Parathyroid adenoma (tissue), 2 donors: ENCODE measurements around the gene SLC16A4.

Experiments
- H2AFZ ChIP-seq: fragments of 300-600 bp; sonication (generic); one replicate; pipeline ENCODE4 v1.7.0; 2017; ENCODE audit warnings: antibody characterized with exemption, mild to moderate bottlenecking
- H3K27ac ChIP-seq: fragments of 300-600 bp; sonication (generic); one replicate; pipeline ENCODE4 v1.7.0; 2017
- H3K27me3 ChIP-seq: fragments of 300-600 bp; sonication (generic); one replicate; pipeline ENCODE4 v1.7.0; 2017; ENCODE audit warnings: low read length; ENCODE audit not compliant: control insufficient read depth, insufficient read depth
- H3K36me3 ChIP-seq: fragments of 300-600 bp; sonication (generic); one replicate; pipeline ENCODE4 v1.7.0; 2017; ENCODE audit warnings: low read length; ENCODE audit not compliant: control insufficient read depth, insufficient read depth
- H3K4me1 ChIP-seq: fragments of 300-600 bp; sonication (generic); one replicate; pipeline ENCODE4 v1.7.0; 2017; ENCODE audit warnings: control low read depth
- H3K4me2 ChIP-seq: fragments of 300-600 bp; sonication (generic); one replicate; pipeline ENCODE4 v1.7.0; 2017; ENCODE audit warnings: low read length
- H3K4me3 ChIP-seq: fragments of 300-600 bp; sonication (generic); one replicate; pipeline ENCODE4 v1.7.0; 2017; ENCODE audit warnings: low read depth, low read length
- H3K79me2 ChIP-seq: fragments of 300-600 bp; sonication (generic); one replicate; pipeline ENCODE4 v1.7.0; 2017; ENCODE audit warnings: control low read depth
- H3K9ac ChIP-seq: fragments of 300-600 bp; sonication (generic); one replicate; pipeline ENCODE4 v1.7.0; 2017; ENCODE audit warnings: mild to moderate bottlenecking
- H3K9me3 ChIP-seq: fragments of 300-600 bp; sonication (generic); one replicate; pipeline ENCODE4 v1.7.0; 2017; ENCODE audit warnings: low read length; ENCODE audit not compliant: control insufficient read depth
- TF ChIP-seq, protein P1 (sequence below): fragments of 300-600 bp; sonication (generic); IDR thresholded peaks from one replicate; pipeline ENCODE4 v1.7.0; 2017; ENCODE audit warnings: antibody characterized with exemption, mild to moderate bottlenecking
- donor health status: primary hyperparathyroidism.

Gene SLC16A4

DNA sequence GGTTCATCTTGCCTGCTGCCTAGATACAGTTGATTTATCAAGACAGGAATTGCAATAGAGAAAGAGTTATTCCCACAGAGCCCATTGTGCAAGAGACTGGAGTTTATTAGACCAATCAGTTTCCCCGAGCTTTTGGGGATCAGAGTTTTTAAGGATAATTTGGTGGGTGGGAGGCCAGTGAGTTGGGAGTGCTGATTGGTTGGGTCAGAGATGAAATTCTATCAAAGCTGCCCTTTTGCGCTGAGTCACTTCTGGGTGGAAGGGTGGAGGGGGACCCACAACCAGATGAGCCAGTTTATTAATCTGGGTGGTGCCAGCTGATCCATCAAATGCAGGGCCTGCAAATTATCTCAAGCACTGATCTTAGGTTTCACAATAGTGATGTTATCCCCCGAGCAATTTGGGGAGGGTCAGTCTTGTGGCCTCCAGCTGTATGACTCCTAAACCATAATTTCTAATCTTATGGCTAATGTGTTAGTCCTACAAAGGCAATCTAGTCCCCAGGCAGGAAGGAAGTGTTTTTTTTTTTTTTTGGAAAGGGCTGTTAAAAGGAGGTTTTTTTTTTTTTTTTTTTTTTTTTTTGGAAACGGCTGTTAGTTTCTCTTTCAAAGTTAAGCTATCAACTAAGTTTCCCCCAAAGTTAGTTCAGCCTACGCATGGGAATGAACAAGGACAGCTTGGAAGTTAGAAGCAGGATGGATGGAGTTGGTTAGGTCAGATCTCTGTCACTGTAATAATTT is 7.4 kb downstream of the SLC16A4 start:
- H3K4me2 ChIP-seq: no peak overlapping the region
- H3K4me3 ChIP-seq: no peak overlapping the region
- H3K27ac ChIP-seq: peak overlapping the region; percentile 24
- no peaks in the 10 kb centered on the region for H3K27me3 ChIP-seq
- H3K9ac ChIP-seq: no peak overlapping the region
- H3K79me2 ChIP-seq: no peaks in the 10 kb centered on the region
- no peak overlapping the region for H2AFZ ChIP-seq
- TF ChIP-seq, protein P1, sequence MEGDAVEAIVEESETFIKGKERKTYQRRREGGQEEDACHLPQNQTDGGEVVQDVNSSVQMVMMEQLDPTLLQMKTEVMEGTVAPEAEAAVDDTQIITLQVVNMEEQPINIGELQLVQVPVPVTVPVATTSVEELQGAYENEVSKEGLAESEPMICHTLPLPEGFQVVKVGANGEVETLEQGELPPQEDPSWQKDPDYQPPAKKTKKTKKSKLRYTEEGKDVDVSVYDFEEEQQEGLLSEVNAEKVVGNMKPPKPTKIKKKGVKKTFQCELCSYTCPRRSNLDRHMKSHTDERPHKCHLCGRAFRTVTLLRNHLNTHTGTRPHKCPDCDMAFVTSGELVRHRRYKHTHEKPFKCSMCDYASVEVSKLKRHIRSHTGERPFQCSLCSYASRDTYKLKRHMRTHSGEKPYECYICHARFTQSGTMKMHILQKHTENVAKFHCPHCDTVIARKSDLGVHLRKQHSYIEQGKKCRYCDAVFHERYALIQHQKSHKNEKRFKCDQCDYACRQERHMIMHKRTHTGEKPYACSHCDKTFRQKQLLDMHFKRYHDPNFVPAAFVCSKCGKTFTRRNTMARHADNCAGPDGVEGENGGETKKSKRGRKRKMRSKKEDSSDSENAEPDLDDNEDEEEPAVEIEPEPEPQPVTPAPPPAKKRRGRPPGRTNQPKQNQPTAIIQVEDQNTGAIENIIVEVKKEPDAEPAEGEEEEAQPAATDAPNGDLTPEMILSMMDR: no peak
- no peaks in the 10 kb centered on the region for H3K36me3 ChIP-seq
- no peaks in the 10 kb centered on the region for H3K9me3 ChIP-seq
- no peaks in the 10 kb centered on the region for H3K4me1 ChIP-seq

DNA sequence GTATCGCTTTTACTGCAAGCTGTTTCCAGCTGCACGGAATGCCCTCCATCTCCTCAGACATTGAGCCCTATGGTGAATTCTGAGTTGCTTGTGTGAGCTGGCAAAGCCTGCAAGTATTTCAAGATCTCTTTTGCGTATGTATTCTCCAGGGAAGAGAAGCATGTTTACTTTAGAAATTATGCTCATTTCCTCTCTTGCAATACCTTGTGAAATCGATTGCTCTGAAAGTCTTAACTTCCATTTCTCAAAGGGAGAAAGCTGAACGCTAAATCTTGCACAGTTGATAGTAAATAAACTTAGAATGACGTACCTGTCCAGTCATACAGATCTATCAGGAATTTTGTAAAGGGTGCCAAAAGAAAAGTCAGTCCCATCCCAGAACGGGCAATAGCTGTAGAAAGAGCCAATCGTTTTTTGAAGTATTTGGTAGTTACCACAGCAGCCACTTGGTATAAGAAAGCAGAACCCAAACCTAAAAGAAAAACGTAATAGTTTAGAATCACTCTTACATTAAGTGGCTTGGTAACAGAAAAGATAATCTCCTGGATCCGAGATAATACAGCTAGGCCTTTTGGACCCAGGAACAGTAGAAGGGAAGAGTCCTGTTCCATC is 10.0 kb downstream of the SLC16A4 start:
- Histone ChIP-seq H3K36me3 (no peaks in the 10 kb centered on the region), H3K4me3 (no peak overlapping the region), H3K4me1 (no peaks in the 10 kb centered on the region)

DNA sequence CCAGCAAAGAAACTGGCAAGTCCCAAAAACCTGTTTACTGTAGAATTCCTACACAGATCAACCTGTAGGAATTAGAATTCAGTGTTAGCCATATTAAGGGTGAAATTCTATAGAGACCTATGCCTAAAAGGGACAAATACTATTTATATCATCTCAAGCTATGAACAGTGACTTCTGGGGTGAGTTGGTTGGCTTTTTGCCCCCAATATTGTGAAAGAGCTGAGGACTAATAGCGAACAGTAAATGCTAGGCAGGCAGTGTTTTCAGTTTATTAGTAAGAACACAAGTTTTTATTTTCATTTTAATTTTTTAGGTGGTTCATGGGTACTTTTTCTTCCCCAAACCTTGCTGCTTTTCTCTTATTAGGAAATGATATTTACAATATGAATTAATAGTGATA is 15.3 kb downstream of the SLC16A4 start:
- no peaks in the 10 kb centered on the region for H3K9me3 ChIP-seq
- TF ChIP-seq, protein P1: no peak
- no peak overlapping the region for H3K4me3 ChIP-seq
- H3K27ac ChIP-seq: no peak overlapping the region
- H3K9ac ChIP-seq: no peak overlapping the region
- no peaks in the 10 kb centered on the region for H3K79me2 ChIP-seq
- no peak overlapping the region for H2AFZ ChIP-seq
- no peaks in the 10 kb centered on the region for H3K27me3 ChIP-seq
- H3K36me3 ChIP-seq: no peaks in the 10 kb centered on the region
- no peak overlapping the region for H3K4me2 ChIP-seq
- H3K4me1 ChIP-seq: no peaks in the 10 kb centered on the region

More for the DNA sequence above, 10.0 kb downstream of the SLC16A4 start:
- H3K9ac ChIP-seq: no peak overlapping the region
- H3K9me3 ChIP-seq: no peaks in the 10 kb centered on the region
- peak overlapping the region; percentile 29 for H3K27ac ChIP-seq
- no peaks in the 10 kb centered on the region for H3K27me3 ChIP-seq
- no peaks in the 10 kb centered on the region for H3K79me2 ChIP-seq
- no peak overlapping the region for H2AFZ ChIP-seq
- H3K4me2 ChIP-seq: no peak overlapping the region
- TF ChIP-seq, protein P1: no peak

DNA sequence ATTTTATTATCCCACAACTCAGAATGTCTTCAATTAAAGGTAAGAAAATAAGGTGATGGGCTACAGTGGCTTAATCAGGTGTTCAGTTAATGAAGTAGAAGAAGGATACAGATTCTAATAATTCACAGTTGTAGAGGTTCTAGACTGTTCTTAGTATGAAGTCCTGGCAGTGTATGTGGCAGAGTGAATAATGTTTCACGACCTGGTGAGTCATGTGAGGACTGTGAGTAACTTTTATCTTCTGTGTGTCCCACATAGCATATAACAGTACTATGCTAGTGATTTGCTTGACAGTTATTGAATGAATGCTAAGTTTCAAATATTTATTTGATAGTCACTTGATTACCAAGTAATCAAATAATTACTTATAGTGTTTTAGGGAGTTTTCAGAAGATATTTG is 20.0 kb downstream of the SLC16A4 start:
- Histone ChIP-seq H3K27ac (no peak overlapping the region), H3K4me2 (no peak overlapping the region), H3K9me3 (no peaks in the 10 kb centered on the region), H3K4me3 (no peak overlapping the region), H3K36me3 (no peaks in the 10 kb centered on the region), H3K27me3 (no peaks in the 10 kb centered on the region), H3K79me2 (no peaks in the 10 kb centered on the region), H2AFZ (no peak overlapping the region), H3K9ac (no peak overlapping the region), H3K4me1 (no peaks in the 10 kb centered on the region)
- TF ChIP-seq, protein P1: no peak
